Activated naive CD4-positive, alpha-beta T cell treated with anti-CD3 and anti-CD28 coated beads, Interleukin-2, amount 10 ng/mL, durations not matched to agents 7 days and 5 days (primary cell): ENCODE data around the gene CASP12.

Source experiments
- CTCF ChIA-PET: fragments of 350-600 bp; sonication (Branson Sonifier 250); formaldehyde crosslinking; loops from one replicate; lab custom pipeline; 2021; ENCODE audit warnings: antibody characterized with exemption; lab: Charles Lee
- DNase-seq: peaks from one replicate; pipeline ENCODE4 v3.0.0-alpha.2; 2020
- H3K27ac Mint-ChIP-seq: one replicate; pipeline ENCODE4 v1.8.0; 2021; ENCODE audit warnings: mild to moderate bottlenecking, moderate library complexity, mixed read lengths
- H3K27me3 Mint-ChIP-seq: one replicate; pipeline ENCODE4 v1.8.0; 2021; ENCODE audit warnings: mild to moderate bottlenecking, mixed read lengths
- H3K36me3 Mint-ChIP-seq: one replicate; pipeline ENCODE4 v1.8.0; 2021; ENCODE audit warnings: mixed read lengths
- H3K4me1 Mint-ChIP-seq: one replicate; pipeline ENCODE4 v1.8.0; 2021; ENCODE audit warnings: mixed read lengths
- H3K4me3 Mint-ChIP-seq: one replicate; pipeline ENCODE4 v1.8.0; 2021; ENCODE audit warnings: mild to moderate bottlenecking, moderate library complexity, mixed read lengths
- H3K9me3 Mint-ChIP-seq: one replicate; pipeline ENCODE4 v1.8.0; 2021; ENCODE audit warnings: mixed read lengths

The CASP12 gene

GRCh38 chr11:104876324-104876723, 21.9 kb downstream of the CASP12 start:
- peak overlapping the region; percentile 94 for H3K27ac Mint-ChIP-seq
- CTCF ChIA-PET, result no interaction called here
- H3K9me3 Mint-ChIP-seq, result peaks cover 29% of the 10 kb centered on the region
- H3K4me3 Mint-ChIP-seq, result peak overlapping the region; percentile 42
- H3K27me3 Mint-ChIP-seq, result no peaks in the 10 kb centered on the region
- peaks cover 44% of the 10 kb centered on the region for H3K36me3 Mint-ChIP-seq
- peaks cover 49% of the 10 kb centered on the region for H3K4me1 Mint-ChIP-seq
- DNase-seq, result no peak

GRCh38 chr11:104873252-104873651, 25.0 kb downstream of the CASP12 start:
- Mint-ChIP-seq H3K9me3 (peaks cover 19% of the 10 kb centered on the region), H3K4me1 (peaks cover 34% of the 10 kb centered on the region), H3K27ac (no peak overlapping the region), H3K36me3 (peaks cover 27% of the 10 kb centered on the region), H3K4me3 (no peak overlapping the region), H3K27me3 (no peaks in the 10 kb centered on the region)
- CTCF ChIA-PET, result interaction anchor here (1.0 to 1.5 kb wide), 4 partner anchors 10 to 259 kb away, joined by 3 to 5 read pairs (median 4); no protein-coding TSS in a partner anchor
- no peak for DNase-seq

- H3K27ac Mint-ChIP-seq, result no peak overlapping the region
- no peak overlapping the region for H3K4me3 Mint-ChIP-seq
- no peak for DNase-seq
- H3K36me3 Mint-ChIP-seq, result peaks cover 19% of the 10 kb centered on the region
- peaks cover 25% of the 10 kb centered on the region for H3K4me1 Mint-ChIP-seq
- H3K9me3 Mint-ChIP-seq, result peaks cover 13% of the 10 kb centered on the region
- no peaks in the 10 kb centered on the region for H3K27me3 Mint-ChIP-seq
- CTCF ChIA-PET, result interaction anchor here (1.3 to 1.5 kb wide), 3 partner anchors 11 to 258 kb away, joined by 3 to 5 read pairs (median 3); no protein-coding TSS in a partner anchor
Observed at GRCh38 chr11:104872393-104872792, 25.9 kb downstream of the CASP12 start.

- Mint-ChIP-seq H3K4me1 (peaks cover 10% of the 10 kb centered on the region), H3K27me3 (no peaks in the 10 kb centered on the region), H3K4me3 (no peak overlapping the region), H3K36me3 (peaks cover 10% of the 10 kb centered on the region), H3K27ac (no peak overlapping the region), H3K9me3 (peaks cover 12% of the 10 kb centered on the region)
- CTCF ChIA-PET, result no interaction called here
- DNase-seq, result no peak
Observed at GRCh38 chr11:104870910-104871309, 27.4 kb downstream of the CASP12 start.

GRCh38 chr11:104866815-104867214, 31.4 kb downstream of the CASP12 start:
- no peak for DNase-seq
- H3K36me3 Mint-ChIP-seq, result peaks cover 5% of the 10 kb centered on the region
- H3K4me3 Mint-ChIP-seq, result no peak overlapping the region
- H3K27ac Mint-ChIP-seq, result no peak overlapping the region
- CTCF ChIA-PET, result no interaction called here
- H3K4me1 Mint-ChIP-seq, result no peaks in the 10 kb centered on the region
- H3K27me3 Mint-ChIP-seq, result no peaks in the 10 kb centered on the region
- peaks cover 14% of the 10 kb centered on the region for H3K9me3 Mint-ChIP-seq

GRCh38 chr11:104858882-104859775, 39.1 kb downstream of the CASP12 start:
- no peak overlapping the region for H3K4me3 Mint-ChIP-seq
- peaks cover 18% of the 10 kb centered on the region for H3K4me1 Mint-ChIP-seq
- no peak for DNase-seq
- H3K27ac Mint-ChIP-seq, result no peak overlapping the region
- no peaks in the 10 kb centered on the region for H3K9me3 Mint-ChIP-seq
- no peaks in the 10 kb centered on the region for H3K36me3 Mint-ChIP-seq
- H3K27me3 Mint-ChIP-seq, result no peaks in the 10 kb centered on the region
- CTCF ChIA-PET, result no interaction called here

GRCh38 chr11:104856607-104857006, 41.7 kb downstream of the CASP12 start:
- Mint-ChIP-seq H3K4me1 (peaks cover 18% of the 10 kb centered on the region), H3K9me3 (no peaks in the 10 kb centered on the region), H3K4me3 (no peak overlapping the region), H3K27me3 (no peaks in the 10 kb centered on the region), H3K27ac (no peak overlapping the region), H3K36me3 (no peaks in the 10 kb centered on the region)
- DNase-seq, result no peak
- CTCF ChIA-PET, result interaction anchor here (0.7 kb wide), 1 partner anchor 1244 kb away, joined by 3 read pairs; no protein-coding TSS in a partner anchor

- Mint-ChIP-seq H3K4me1 (peaks cover 18% of the 10 kb centered on the region), H3K36me3 (no peaks in the 10 kb centered on the region), H3K27me3 (no peaks in the 10 kb centered on the region), H3K9me3 (no peaks in the 10 kb centered on the region), H3K4me3 (no peak overlapping the region), H3K27ac (no peak overlapping the region)
- no peak for DNase-seq
- CTCF ChIA-PET, result interaction anchor here (0.7 kb wide), 1 partner anchor 1245 kb away, joined by 3 read pairs; no protein-coding TSS in a partner anchor
Observed at GRCh38 chr11:104855965-104856364, 42.3 kb downstream of the CASP12 start.

- CTCF ChIA-PET, result interaction anchor here (0.6 kb wide), 1 partner anchor 20 kb away, joined by 4 read pairs; no protein-coding TSS in a partner anchor
- H3K4me1 Mint-ChIP-seq, result peaks cover 4% of the 10 kb centered on the region
- no peaks in the 10 kb centered on the region for H3K27me3 Mint-ChIP-seq
Observed at GRCh38 chr11:104853276-104853675, 45.0 kb downstream of the CASP12 start.

GRCh38 chr11:104852811-104853210, 45.4 kb downstream of the CASP12 start:
- Mint-ChIP-seq H3K4me3 (no peak overlapping the region), H3K36me3 (no peaks in the 10 kb centered on the region), H3K27ac (no peak overlapping the region), H3K4me1 (no peaks in the 10 kb centered on the region), H3K9me3 (no peaks in the 10 kb centered on the region), H3K27me3 (no peaks in the 10 kb centered on the region)
- no peak for DNase-seq
- CTCF ChIA-PET, result no interaction called here

More at GRCh38 chr11:104853276-104853675, 45.0 kb downstream of the CASP12 start:
- no peak overlapping the region for H3K4me3 Mint-ChIP-seq
- H3K36me3 Mint-ChIP-seq, result no peaks in the 10 kb centered on the region
- no peak overlapping the region for H3K27ac Mint-ChIP-seq
- no peaks in the 10 kb centered on the region for H3K9me3 Mint-ChIP-seq
- no peak for DNase-seq

- Mint-ChIP-seq H3K4me1 (no peaks in the 10 kb centered on the region), H3K27ac (no peak overlapping the region), H3K36me3 (no peaks in the 10 kb centered on the region), H3K27me3 (no peaks in the 10 kb centered on the region), H3K4me3 (no peak overlapping the region), H3K9me3 (no peaks in the 10 kb centered on the region)
- CTCF ChIA-PET, result no interaction called here
- no peak for DNase-seq
Observed at GRCh38 chr11:104846216-104846615, 52.0 kb downstream of the CASP12 start.

- no peaks in the 10 kb centered on the region for H3K9me3 Mint-ChIP-seq
- peaks cover 2% of the 10 kb centered on the region for H3K36me3 Mint-ChIP-seq
- H3K4me1 Mint-ChIP-seq, result no peaks in the 10 kb centered on the region
- no peak overlapping the region for H3K27ac Mint-ChIP-seq
- H3K27me3 Mint-ChIP-seq, result no peaks in the 10 kb centered on the region
- no peak for DNase-seq
- no peak overlapping the region for H3K4me3 Mint-ChIP-seq
- CTCF ChIA-PET, result no interaction called here
Observed at GRCh38 chr11:104844451-104844850, 53.8 kb downstream of the CASP12 start.

GRCh38 chr11:104843150-104843836, 55.0 kb downstream of the CASP12 start:
- Mint-ChIP-seq H3K4me1 (no peaks in the 10 kb centered on the region), H3K4me3 (no peak overlapping the region), H3K36me3 (peaks cover 6% of the 10 kb centered on the region), H3K9me3 (peaks cover 6% of the 10 kb centered on the region), H3K27me3 (no peaks in the 10 kb centered on the region), H3K27ac (no peak overlapping the region)
- CTCF ChIA-PET, result no interaction called here
- no peak for DNase-seq

- DNase-seq, result no peak
- peaks cover 9% of the 10 kb centered on the region for H3K9me3 Mint-ChIP-seq
- CTCF ChIA-PET, result no interaction called here
- H3K4me1 Mint-ChIP-seq, result peaks cover 2% of the 10 kb centered on the region
- no peak overlapping the region for H3K4me3 Mint-ChIP-seq
- H3K27me3 Mint-ChIP-seq, result no peaks in the 10 kb centered on the region
- peaks cover 6% of the 10 kb centered on the region for H3K36me3 Mint-ChIP-seq
- H3K27ac Mint-ChIP-seq, result no peak overlapping the region
Observed at GRCh38 chr11:104841973-104842525, 56.2 kb downstream of the CASP12 start.
